DOHH2 (cell line): Measurements from ENCODE around the gene SSBP2.
"Not testable (repeated sequence)": the region's sequence is repeated elsewhere in the genome, so short reads cannot be mapped to it uniquely, and the experiment has no call there.

Experiments used
- H3F3A ChIP-seq: fragments of 200-600 bp; sonication (generic), shearing (Covaris generic); 2 replicates; pipeline ENCODE4 v1.6.0; 2016; ENCODE audit warnings: antibody characterized with exemption, mild to moderate bottlenecking; ENCODE audit not compliant: control insufficient read depth, insufficient read depth
- H3K27ac ChIP-seq: fragments of 200-600 bp; sonication (generic); 2 replicates; pipeline ENCODE4 v1.5.1; 2014; ENCODE audit warnings: low read depth, mild to moderate bottlenecking, low read length, moderate library complexity
- H3K27me3 ChIP-seq: fragments of 200-600 bp; sonication (generic); 2 replicates; pipeline ENCODE4 v1.6.1; 2014; ENCODE audit warnings: mild to moderate bottlenecking, low read length, mixed read lengths; ENCODE audit not compliant: control insufficient read depth
- H3K36me3 ChIP-seq: fragments of 200-600 bp; sonication (generic); 2 replicates; pipeline ENCODE4 v1.6.1; 2014; ENCODE audit warnings: mild to moderate bottlenecking, low read length, moderate library complexity, mixed read lengths; ENCODE audit not compliant: control insufficient read depth
- H3K4me1 ChIP-seq: fragments of 200-600 bp; sonication (generic); 2 replicates; pipeline ENCODE4 v1.6.1; 2014; ENCODE audit warnings: mild to moderate bottlenecking, low read length, mixed read lengths; ENCODE audit not compliant: control insufficient read depth
- H3K4me2 ChIP-seq: fragments of 200-600 bp; sonication (generic); 2 replicates; pipeline ENCODE4 v1.6.0; 2014; ENCODE audit warnings: mild to moderate bottlenecking, low read length, moderate library complexity
- H3K4me3 ChIP-seq: fragments of 200-600 bp; sonication (generic); 2 replicates; pipeline ENCODE4 v1.5.1; 2014; ENCODE audit warnings: mild to moderate bottlenecking, low read length, mixed read lengths
- H3K79me2 ChIP-seq: fragments of 200-600 bp; sonication (generic); 2 replicates; pipeline ENCODE4 v1.6.1; 2014; ENCODE audit warnings: mild to moderate bottlenecking, low read length, mixed read lengths; ENCODE audit not compliant: control insufficient read depth
- H3K9me2 ChIP-seq: fragments of 200-600 bp; sonication (generic); replicated peaks from 2 replicates; pipeline ENCODE4 v1.6.1; 2014; ENCODE audit warnings: mild to moderate bottlenecking, low read length, mixed read lengths; ENCODE audit not compliant: control insufficient read depth
- H3K9me3 ChIP-seq: fragments of 200-600 bp; sonication (generic); 2 replicates; pipeline ENCODE4 v1.6.1; 2014; ENCODE audit warnings: antibody characterized with exemption, low read length, mixed read lengths; ENCODE audit not compliant: control insufficient read depth, insufficient read depth
- H4K20me1 ChIP-seq: fragments of 200-600 bp; sonication (generic); 2 replicates; pipeline ENCODE4 v1.6.0; 2014; ENCODE audit warnings: low read depth, mild to moderate bottlenecking, antibody characterized with exemption, low read length, moderate library complexity; ENCODE audit not compliant: control insufficient read depth, insufficient read depth
- CTCF ChIP-seq: fragments of 200-600 bp; sonication (generic); IDR thresholded peaks from one replicate; pipeline ENCODE4 v1.5.1; 2014; ENCODE audit warnings: antibody characterized with exemption, mild to moderate bottlenecking, low read depth, low read length; ENCODE audit not compliant: poor library complexity, severe bottlenecking
- EZH2phosphoT487 ChIP-seq: fragments of 200-600 bp; sonication (generic); IDR thresholded peaks from 2 replicates; pipeline ENCODE4 v1.6.1; 2017; ENCODE audit warnings: borderline replicate concordance, mild to moderate bottlenecking, antibody characterized with exemption, low read length, moderate library complexity, mixed read lengths

The SSBP2 gene

GRCh38 chr5:81665795-81666194 is 85.1 kb downstream of the SSBP2 start:
- H3K27me3 ChIP-seq, result no peaks in the 10 kb centered on the region
- H3K4me3 ChIP-seq, result no peak overlapping the region
- no peaks in the 10 kb centered on the region for H3K9me2 ChIP-seq
- TF ChIP-seq CTCF (no peak), EZH2phosphoT487 (no peak)
- no peaks in the 10 kb centered on the region for H3K4me1 ChIP-seq
- no peaks in the 10 kb centered on the region for H3K9me3 ChIP-seq
- H3K4me2 ChIP-seq, result no peak overlapping the region
- peaks cover 13% of the 10 kb centered on the region for H3K36me3 ChIP-seq
- no peak overlapping the region for H3K27ac ChIP-seq
- peaks cover 99% of the 10 kb centered on the region for H3K79me2 ChIP-seq
- peaks cover 5% of the 10 kb centered on the region; the same call in 1 of the 2 replicates for H3F3A ChIP-seq
- H4K20me1 ChIP-seq, result peaks cover under 1% of the 10 kb centered on the region; the same call in 1 of the 2 replicates

- Histone ChIP-seq H3K79me2 (peaks cover 96% of the 10 kb centered on the region), H3K36me3 (peaks cover 13% of the 10 kb centered on the region)
- H3F3A ChIP-seq, H3K4me3 ChIP-seq, H3K4me1 ChIP-seq, H3K9me3 ChIP-seq, H3K27ac ChIP-seq, H4K20me1 ChIP-seq, H3K4me2 ChIP-seq, H3K27me3 ChIP-seq, H3K9me2 ChIP-seq: not testable (repeated sequence)
Measured at GRCh38 chr5:81660624-81661023, 90.3 kb downstream of the SSBP2 start.

GRCh38 chr5:81657386-81657785 is 93.5 kb downstream of the SSBP2 start:
- Histone ChIP-seq H3K27me3 (no peaks in the 10 kb centered on the region), H3K27ac (no peak overlapping the region), H3K9me2 (no peaks in the 10 kb centered on the region), H3K9me3 (no peaks in the 10 kb centered on the region), H3K4me3 (no peak overlapping the region), H3K79me2 (peaks cover 90% of the 10 kb centered on the region), H3K4me2 (no peak overlapping the region), H4K20me1 (no peaks in the 10 kb centered on the region), H3K36me3 (peaks cover 20% of the 10 kb centered on the region), H3F3A (no peaks in the 10 kb centered on the region), H3K4me1 (peaks cover 13% of the 10 kb centered on the region)
- TF ChIP-seq CTCF (no peak), EZH2phosphoT487 (no peak)

GRCh38 chr5:81656783-81657182 is 94.1 kb downstream of the SSBP2 start:
- Histone ChIP-seq H4K20me1 (no peaks in the 10 kb centered on the region), H3K79me2 (peaks cover 90% of the 10 kb centered on the region)

More at GRCh38 chr5:81656783-81657182, 94.1 kb downstream of the SSBP2 start:
- no peak for TF ChIP-seq EZH2phosphoT487
- TF ChIP-seq CTCF, result no peak
- Histone ChIP-seq H3K27ac (no peak overlapping the region), H3K4me1 (peaks cover 14% of the 10 kb centered on the region), H3K27me3 (no peaks in the 10 kb centered on the region), H3F3A (no peaks in the 10 kb centered on the region), H3K9me3 (no peaks in the 10 kb centered on the region), H3K4me3 (no peak overlapping the region), H3K9me2 (no peaks in the 10 kb centered on the region), H3K4me2 (no peak overlapping the region), H3K36me3 (peaks cover 23% of the 10 kb centered on the region)
